NCI-H146 treated with DMSO at 0.1 percent for 48 hours (cell line): Measurements from ENCODE around the gene SYT1.
"Not testable (repeated sequence)": the region's sequence is repeated elsewhere in the genome, so short reads cannot be mapped to it uniquely, and the experiment has no call there.

Experiments
- DNase-seq: peaks from one replicate; lab custom pipeline; 2025; ENCODE audit not compliant: unreplicated experiment; lab: John Stamatoyannopoulos, UW

The SYT1 gene

DNA sequence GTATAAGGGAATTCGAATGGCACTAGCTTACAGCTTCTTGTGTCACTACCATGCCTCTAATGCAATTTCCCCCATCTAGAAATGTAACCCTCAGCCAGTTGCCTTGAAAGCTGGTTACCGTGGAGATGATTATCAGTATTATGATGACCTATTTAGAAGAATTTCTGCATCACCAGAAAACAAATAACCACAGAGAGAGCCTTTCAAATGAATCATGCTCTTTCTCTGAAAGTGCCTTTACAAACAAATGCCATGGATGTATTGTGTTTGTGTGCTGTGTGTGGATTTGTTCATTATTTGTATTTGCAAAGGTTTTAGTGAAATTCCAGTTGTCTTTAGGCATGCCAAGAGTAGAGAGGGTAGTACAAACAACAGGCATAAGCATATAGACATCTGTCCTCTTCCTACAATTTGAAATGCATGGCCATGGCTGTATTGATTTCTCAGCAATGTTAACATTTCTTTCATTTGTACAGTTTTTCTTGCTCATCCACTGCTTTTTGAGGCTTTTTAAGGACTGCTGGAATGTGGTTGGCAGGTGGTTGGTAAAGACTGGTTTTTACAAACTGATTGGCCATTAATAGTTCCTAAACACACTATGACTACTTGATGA lies 559.6 kb downstream of the SYT1 start:
- DNase-seq = peak; percentile 10

DNA sequence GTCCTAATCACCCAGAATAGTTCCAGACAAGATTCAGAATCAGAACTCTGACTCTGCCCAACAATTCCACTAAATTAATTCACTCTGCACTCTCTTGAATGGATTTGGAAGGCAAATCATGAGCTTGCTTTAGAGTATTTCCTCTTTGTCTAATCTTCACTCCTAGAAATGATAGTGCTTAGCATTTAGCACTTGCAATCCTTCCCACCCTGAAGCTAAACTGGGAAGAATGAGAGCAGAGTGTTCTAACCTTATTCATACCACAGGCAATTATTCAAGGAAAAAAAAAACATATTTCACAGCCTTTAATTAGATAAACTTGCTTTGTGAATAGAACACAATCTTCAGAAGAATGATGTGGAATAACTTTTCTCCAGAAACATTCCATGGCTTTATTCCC lies 561.5 kb downstream of the SYT1 start:
- DNase-seq = no peak

DNA sequence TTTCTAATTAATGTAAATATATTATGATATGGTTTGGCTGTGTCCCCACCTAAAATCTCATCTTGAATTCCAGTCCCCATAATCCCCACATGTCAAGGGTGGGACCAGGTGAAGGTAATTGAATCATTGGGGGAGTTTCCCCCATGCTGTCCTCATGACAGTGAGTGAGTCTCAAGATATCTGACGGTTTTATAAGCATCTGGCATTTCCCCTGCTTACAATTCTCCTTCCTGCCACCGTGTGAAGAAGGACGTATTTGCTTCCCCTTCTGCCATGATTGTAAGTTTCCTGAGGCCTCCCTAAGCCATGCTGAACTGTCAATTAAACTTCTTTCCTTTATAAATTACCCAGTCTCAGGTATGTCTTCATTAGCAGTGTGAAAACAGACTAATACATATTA lies 562.2 kb downstream of the SYT1 start:
- not testable (repeated sequence) for DNase-seq

- no peak for DNase-seq
These were observed 569.0 kb downstream of the SYT1 start for GRCh38 chr12:79433465-79434072.

DNA sequence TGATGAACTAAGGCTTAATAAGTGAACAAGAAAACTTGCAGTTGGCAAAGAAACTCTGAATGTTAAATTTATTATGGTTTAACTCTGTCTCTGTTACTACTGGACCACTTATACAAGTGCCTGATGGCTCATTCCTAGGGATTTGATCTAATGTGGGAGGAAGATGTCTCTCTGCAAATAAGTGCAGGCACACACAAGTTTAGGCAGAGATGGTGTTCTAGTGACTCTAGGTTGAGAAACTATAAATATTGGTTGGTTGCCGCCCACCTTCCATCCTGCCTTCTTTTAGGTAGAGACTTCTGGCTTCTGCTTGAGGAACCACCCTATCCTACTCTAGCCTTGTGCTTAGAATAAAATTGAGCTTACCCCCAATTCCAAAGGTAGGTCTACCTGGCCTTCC lies 570.0 kb downstream of the SYT1 start:
- DNase-seq = no peak

DNA sequence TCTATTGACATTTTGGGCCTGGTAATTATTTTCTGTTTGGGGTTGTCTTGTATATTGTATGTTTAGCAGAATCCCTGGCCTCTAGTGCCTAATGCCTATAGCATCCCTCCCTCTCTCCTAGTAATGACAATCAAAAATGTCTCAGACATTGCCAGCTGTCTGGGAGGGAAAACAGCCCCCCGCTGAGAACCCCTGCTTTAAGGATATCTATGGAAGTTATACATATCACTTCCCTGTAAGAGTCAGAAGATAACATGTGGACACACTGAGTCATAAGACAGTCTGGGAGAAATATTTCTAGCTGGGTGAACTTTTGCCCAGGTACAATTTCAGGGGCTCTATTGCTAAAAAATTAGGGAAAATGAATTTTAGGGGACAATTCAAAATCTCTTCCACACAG lies 571.2 kb downstream of the SYT1 start:
- DNase-seq = no peak

DNA sequence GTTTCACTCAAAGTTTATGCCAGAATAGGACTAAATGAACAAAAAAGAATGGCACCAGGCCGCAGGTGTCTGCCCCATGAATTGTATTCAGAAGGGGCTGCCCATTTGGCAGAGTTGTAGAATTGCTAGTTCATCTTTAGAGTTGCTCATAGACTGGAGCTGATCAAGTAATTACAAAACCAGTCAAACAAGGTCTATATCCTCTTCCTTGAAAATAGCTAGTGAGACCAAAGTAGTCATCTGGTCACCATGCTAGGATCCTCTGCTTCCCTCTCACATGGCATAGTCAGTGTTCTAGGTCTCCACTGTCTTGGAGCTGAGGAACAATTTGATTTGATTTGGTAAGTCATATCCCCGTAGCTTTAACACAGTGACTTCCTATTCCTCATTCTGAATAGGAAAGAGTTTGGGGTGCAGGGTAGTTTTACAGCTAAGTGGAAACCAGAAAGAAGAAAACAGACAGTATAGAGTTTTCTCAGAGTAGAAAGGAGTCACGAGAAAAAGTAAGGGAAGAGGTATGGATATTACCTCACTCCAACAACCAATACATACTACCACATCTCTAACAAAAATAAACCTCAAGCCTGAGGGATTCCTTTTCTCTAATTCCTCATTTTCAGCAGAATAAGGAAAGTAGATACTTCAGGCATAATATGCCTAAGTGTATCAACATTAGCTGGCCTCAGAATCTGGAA lies 574.1 kb downstream of the SYT1 start:
- no peak for DNase-seq

DNA sequence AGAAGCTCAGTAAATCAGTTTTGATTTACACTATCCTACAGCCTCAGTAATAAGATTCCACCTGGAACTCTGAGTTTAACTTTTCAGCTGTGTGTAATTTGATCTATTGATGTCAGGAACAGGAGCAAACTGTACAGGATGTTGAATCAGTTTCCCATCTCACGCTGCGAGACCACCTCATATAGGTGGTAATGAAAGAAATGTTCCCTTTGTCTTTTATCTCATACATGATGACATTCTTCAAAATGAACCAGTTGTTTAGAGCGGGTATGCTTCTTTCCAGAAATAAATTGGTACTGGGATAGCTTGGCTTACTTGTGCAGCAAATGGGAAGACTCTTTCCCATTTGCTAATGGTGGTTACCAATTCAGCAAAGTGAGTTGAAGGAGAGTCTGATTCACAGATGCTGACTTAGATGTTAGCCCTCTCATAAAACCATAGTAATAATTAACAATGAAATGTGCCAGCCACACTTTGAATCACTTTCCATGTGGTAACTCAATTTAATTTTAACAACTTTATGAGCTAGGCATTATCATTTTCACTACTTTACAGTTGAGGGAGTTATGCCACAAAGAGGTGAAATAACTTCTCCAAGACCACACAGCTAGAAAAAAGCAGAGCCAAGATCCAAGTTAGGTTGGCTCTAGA lies 574.7 kb downstream of the SYT1 start:
- DNase-seq = no peak

DNA sequence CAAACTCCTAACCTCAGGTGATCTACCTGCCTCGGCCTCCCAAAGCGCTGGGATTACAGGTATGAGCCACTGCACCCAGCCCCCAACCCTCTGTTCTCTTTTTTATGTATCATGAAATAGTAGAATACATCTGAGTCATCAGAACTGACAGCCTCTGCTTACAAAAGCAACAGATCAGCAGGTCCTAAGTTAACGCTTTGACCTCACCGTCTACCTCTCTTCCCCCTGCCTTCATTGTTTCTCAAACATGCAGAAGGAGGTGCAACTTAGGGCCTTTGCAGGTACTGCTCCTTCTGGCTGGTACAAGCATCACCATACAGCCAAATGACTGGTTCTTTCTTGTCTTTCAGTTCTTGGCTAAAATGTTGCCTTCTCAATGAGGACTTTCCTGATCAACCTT lies 577.0 kb downstream of the SYT1 start:
- DNase-seq = no peak

DNA sequence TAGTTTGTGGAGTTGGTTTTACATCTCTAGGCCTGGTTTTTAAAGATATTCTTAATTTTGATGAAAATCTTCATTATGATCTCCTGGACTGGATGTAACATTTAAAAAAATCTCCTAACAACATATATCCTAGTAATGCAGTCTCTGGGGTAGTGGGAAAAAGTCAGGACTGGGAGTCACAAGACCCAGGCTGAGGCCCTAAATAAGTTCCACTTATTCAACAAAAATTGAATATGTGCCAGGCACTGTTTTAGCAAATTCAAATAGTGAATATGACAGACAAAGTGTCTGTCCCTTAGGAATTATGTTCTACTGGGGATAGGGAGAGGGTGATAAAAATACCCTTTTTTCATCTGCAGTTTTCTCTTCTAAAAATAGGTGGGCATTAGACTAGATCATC lies 577.8 kb downstream of the SYT1 start:
- DNase-seq = no peak

DNA sequence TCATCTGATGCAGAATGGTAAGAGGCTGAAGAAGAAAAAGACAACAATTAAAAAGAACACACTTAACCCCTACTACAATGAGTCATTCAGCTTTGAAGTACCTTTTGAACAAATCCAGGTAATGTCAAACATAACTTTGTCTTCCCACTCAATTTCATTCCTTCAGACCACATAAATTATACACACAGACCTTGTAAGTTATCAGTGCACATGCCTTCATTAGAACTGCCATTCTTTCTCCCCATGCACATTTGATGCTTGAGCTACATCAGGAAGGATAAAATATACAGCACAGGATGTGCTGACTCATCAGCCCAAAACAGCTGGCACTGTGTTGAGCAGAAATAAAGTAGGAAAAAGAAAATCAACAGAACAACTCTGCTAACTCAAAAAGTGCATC lies 579.5 kb downstream of the SYT1 start:
- no peak for DNase-seq

GRCh38 chr12:79448816-79449215 lies 584.2 kb downstream of the SYT1 start:
- no peak for DNase-seq

- no peak for DNase-seq
These were observed 586.8 kb downstream of the SYT1 start for GRCh38 chr12:79451365-79451764.

- DNase-seq = no peak
These were observed 587.4 kb downstream of the SYT1 start for GRCh38 chr12:79451978-79452377.

DNA sequence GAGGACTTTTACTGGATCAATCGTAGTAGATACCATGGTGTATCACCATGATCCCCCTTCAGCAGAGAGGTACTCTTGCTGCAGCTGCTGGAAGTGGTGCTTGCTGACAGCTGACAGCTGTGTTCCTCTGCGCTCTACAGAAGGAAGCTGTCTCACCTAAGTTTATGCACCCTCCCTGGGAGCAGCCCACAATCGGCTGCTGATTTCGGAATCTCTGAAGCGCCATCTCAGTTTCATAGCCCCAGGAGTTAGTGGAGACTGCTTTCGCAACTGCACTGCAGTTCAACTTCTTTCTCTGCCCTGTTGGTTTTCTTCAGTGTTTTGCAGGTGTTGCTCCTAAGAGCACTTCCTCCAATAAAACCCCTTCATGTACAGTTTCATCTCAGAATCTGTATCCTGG lies 588.3 kb downstream of the SYT1 start:
- no peak for DNase-seq

DNA sequence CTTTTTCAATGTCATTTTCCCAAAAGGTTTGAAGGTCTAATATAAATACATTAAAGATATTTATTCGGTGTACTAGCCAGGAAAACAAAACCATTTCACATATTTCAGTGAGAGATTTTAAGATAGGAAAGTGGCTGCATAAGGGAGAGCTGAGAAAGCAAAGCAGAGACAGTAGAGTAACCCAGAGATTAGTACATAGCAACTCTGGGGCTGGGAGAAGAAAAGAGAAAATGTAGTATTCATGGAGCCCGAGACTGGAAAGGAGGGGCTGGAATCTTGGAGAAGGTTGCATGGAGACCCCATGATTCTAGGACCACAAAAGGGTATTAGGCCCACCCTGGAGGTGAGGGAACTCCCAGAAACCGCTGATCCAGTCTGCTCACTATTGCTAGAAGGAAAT lies 589.2 kb downstream of the SYT1 start:
- DNase-seq = no peak

- DNase-seq = no peak
These were observed 589.8 kb downstream of the SYT1 start for GRCh38 chr12:79454338-79454843.

GRCh38 chr12:79455286-79455685 lies 590.7 kb downstream of the SYT1 start:
- no peak for DNase-seq

- DNase-seq = no peak
These were observed 617.7 kb downstream of the SYT1 start for GRCh38 chr12:79482323-79482722.

DNA sequence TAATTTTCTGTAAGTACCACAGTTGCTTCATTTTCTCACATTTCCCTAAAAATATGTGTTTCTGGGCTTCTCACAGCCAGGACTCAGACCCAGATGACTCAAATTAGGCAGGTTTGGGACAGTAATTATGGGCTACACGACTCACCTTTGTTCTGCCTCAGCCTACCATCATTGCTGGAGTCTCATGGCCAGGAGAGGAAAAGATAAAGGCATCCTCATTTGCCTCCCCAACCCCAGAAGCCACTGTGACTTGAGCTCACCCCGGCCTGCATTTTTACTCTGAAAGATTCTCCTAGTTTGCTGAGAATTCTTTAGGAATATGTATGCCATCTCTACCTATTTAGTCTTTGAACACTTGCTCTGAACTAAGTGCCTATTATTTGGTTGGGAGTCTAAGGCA lies 618.3 kb downstream of the SYT1 start:
- no peak for DNase-seq

DNA sequence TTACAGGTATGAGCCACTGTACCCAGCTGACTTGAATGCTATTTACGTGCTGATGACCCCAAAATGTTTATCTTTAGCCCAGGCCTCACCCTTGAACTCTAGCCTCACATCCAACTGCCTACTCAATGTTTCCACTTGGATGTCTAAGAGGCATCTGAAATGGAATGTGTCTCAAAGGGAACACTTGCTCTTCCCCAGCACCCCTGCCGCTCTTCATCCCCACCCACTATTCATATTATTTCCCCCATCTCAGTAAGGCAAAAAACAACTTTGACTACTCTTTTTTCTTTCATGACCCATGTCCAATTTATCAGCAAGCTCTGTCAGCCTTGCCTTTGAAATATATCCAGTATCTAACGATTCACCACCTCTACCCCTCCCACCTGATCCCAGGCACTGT lies 621.6 kb downstream of the SYT1 start:
- DNase-seq = no peak
